Right lobe of liver (tissue), 4 donors: Measurements from ENCODE around the gene PPP4R2.

Source experiments
- CTCF ChIP-seq, 4 donors: fragments of 200-600 bp in 3 of 4; fragments of 450-650 bp in 1 of 4; IDR thresholded peaks; one replicate each; pipeline versions ENCODE4 v1.5.1 to v1.8.0; 2016 to 2022; ENCODE audit warnings: antibody characterized with exemption in 4 of 4, mild to moderate bottlenecking in 2 of 4
- POLR2A ChIP-seq: fragments of 450-650 bp; IDR thresholded peaks from one replicate; pipeline ENCODE4 v1.6.1; 2017; ENCODE audit warnings: antibody characterized with exemption, mild to moderate bottlenecking
- donor health status: DM: no; HTN: no; CAD: no.
- donor health status: DM: no; HTN: no; CAD: no.
- donor health status: DM: no; HTN: yes; CAD: no.

- TF ChIP-seq CTCF (IDR thresholded peaks at IDR 0.05), result no peak
- no peak for TF ChIP-seq POLR2A
Observed at GRCh38 chr3:72998466-72998865, 1.9 kb downstream of the PPP4R2 start.
